Heart left ventricle (tissue), 16 donors: ENCODE measurements around the gene TTC23L. TPM values are rescaled to one million over a fixed set of nuclear protein-coding genes. Genes with fewer than 3 reads are reported as not detected.

Experiments
- ATAC-seq, 4 donors: fragments of 200-7000 bp; cut with Tn5 transposase; one replicate each; pipeline ENCODE4 v1.9.1; 2020 to 2022; ENCODE audit warnings: moderate library complexity in 4 of 4, mild to moderate bottlenecking in 3 of 4, moderate number of reproducible peaks in 1 of 4
- DNase-seq, 5 donors: peaks; one replicate each; pipeline ENCODE4 v3.0.0-alpha.2; 2020
- H3K27ac ChIP-seq, 12 donors: fragments of 200-600 bp; sonication (generic) in 4 of 12; one replicate each; pipeline versions ENCODE4 v1.5.0 to v1.8.0; 2016 to 2022; ENCODE audit warnings: mild to moderate bottlenecking in 2 of 12
- H3K27me3 ChIP-seq, 9 donors: fragments of 200-600 bp; sonication (generic) in 2 of 9; one replicate each; pipeline versions ENCODE4 v1.5.1 to v1.8.0; 2016 to 2022; ENCODE audit warnings: mild to moderate bottlenecking in 3 of 9
- H3K36me3 ChIP-seq, 9 donors: fragments of 200-600 bp; sonication (generic) in 2 of 9; one replicate each; pipeline versions ENCODE4 v1.5.0 to v1.8.0; 2018 to 2022; ENCODE audit warnings: mild to moderate bottlenecking in 2 of 9
- H3K4me1 ChIP-seq, 12 donors: fragments of 200-600 bp; sonication (generic) in 4 of 12; one replicate each; pipeline versions ENCODE4 v1.5.0 to v1.8.0; 2016 to 2022; ENCODE audit warnings: mild to moderate bottlenecking in 3 of 12
- H3K4me3 ChIP-seq, 12 donors: fragments of 200-600 bp; sonication (generic) in 4 of 12; one replicate each; pipeline versions ENCODE4 v1.5.0 to v1.8.0; 2017 to 2022; ENCODE audit warnings: mild to moderate bottlenecking in 9 of 12, moderate library complexity in 4 of 12
- H3K9me3 ChIP-seq, 12 donors: fragments of 200-600 bp; sonication (generic) in 4 of 12; one replicate each; pipeline versions ENCODE4 v1.5.0 to v1.8.0; 2016 to 2022; ENCODE audit warnings: mild to moderate bottlenecking in 1 of 12
- CTCF ChIP-seq, 12 donors: fragments of 200-600 bp; sonication (generic) in 4 of 12; IDR thresholded peaks; one replicate each; pipeline versions ENCODE4 v1.5.0 to v1.8.0; 2018 to 2022; ENCODE audit warnings: antibody characterized with exemption in 12 of 12, mild to moderate bottlenecking in 5 of 12
- POLR2A ChIP-seq, 2 donors: fragments of 450-650 bp; IDR thresholded peaks; one replicate each; pipeline ENCODE4 v1.6.1; 2017; ENCODE audit warnings: antibody characterized with exemption in 2 of 2, mild to moderate bottlenecking in 2 of 2, moderate library complexity in 2 of 2
- WGBS, 4 donors: extraction: QIAGEN DNeasy Blood & Tissue Kit in 2 of 4; methylation state at CpG; one replicate each; pipeline versions ENCODE4 v1.1.5 to v1.1.7; 2013 to 2018; 5-methylcytosine and 5-hydroxymethylcytosine counted together
- intact Hi-C, 10 donors: fragments of 100-400 bp; cut with DNase I; formaldehyde crosslinking; loops; one replicate each; pipeline versions ENCODE4 v1.11.1 to v1.14.2; 2022
- polyA plus RNA-seq, 2 donors: library from polyadenylated mRNA; stranded (reverse); fragments of 200-250 nt; gene quantifications; one replicate each; pipeline ENCODE4 v1.2.3, GENCODE V29; 2013
- total RNA-seq, 9 donors: library from RNA; depleted of rRNA in 2 of 9; stranded (reverse); fragments of >200 nt in 2 of 9; fragmentation: NEBNext Ultra II Directional in 3 of 9; extraction: Animal tissue kit (Norgen Biotek cat#: 25700) in 3 of 9; gene quantifications; one replicate each; pipeline versions ENCODE4 v1.1.0 to v1.2.4, GENCODE V29; 2016 to 2023
- donor health status: ischemic (EF 13 %, LVEDD 7.1; RV severe dilation, severe dysfunction).
- donor health status: healthy with polysubstance abuse.
- donor health status: DM: no; HTN: yes; CAD: no.
- donor health status: DM: no; HTN: no; CAD: no.
- donor health status: ischemic (EF 25% LVEDD 6.9; RV normal size, moderate dysfunction).
- donor health status: ischemic (EF 25% LVEDD 5.7; RV mildly dilated, moderate dysfunction).
- donor health status: healthy.
- donor health status: DM: yes; HTN: yes; CAD: no.
- donor health status: ischemic (EF 35%, LVEDD 5.7; RV mildly dilated, moderate dysfunction).
- donor health status: nonischemic (EF 11% LVEDD 7.7; RV severe dilation, severe dysfunction).
- donor health status: DM: yes; HTN: yes; CAD: no.
- donor health status: PGD.
- donor health status: ischemic (EF 29% LVEDD 5.4; RV normal size, mild dysfunction).
- donor health status: nonischemic (EF 23%, LVEDD 6.1; RV moderate dilation, normal function).

Gene TTC23L
- total and polyA plus RNA-seq, 11 donors, result 0.06 to 0.69 TPM; not detected in 9

DNA sequence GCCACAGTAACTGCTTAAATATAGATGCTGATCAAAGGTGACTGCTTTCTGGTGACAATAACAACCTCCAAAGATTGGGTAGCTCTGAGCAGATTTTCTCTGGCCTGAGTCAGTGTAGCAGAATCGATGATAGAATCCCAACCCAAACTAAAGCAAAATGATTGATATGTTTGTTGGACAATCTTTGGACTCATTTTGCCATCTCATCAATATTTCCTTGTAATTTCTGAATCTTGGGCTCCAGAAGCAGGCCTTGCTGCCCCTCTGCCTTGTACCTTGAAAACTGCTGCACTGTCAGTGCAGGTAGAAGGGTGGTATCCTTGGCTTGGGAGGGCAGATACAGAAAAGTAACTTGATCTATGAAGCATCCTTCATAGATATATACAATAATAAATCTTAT, 18.9 kb downstream of the TTC23L start:
- TF ChIP-seq POLR2A (IDR thresholded peaks at IDR 0.05) (no peak), CTCF (IDR thresholded peaks at IDR 0.05) (no peak)
- H3K9me3 ChIP-seq, result no peaks in the 10 kb centered on the region
- peaks cover 0 to under 1% (median 0%) of the 10 kb centered on the region in 12 donors for H3K4me1 ChIP-seq
- H3K36me3 ChIP-seq, result no peaks in the 10 kb centered on the region
- DNase-seq, result no peak
- intact Hi-C loops, result no loop called here
- H3K4me3 ChIP-seq, result no peak overlapping the region
- ATAC-seq, result no peak
- no peak overlapping the region for H3K27ac ChIP-seq
- WGBS, 4 donors, result 89 to 99% (median 94%) methylated on average over 1 of the region's 1 CpG
- no peaks in the 10 kb centered on the region for H3K27me3 ChIP-seq

- no peaks in the 10 kb centered on the region for H3K9me3 ChIP-seq
- no peak overlapping the region for H3K4me3 ChIP-seq
- DNase-seq (no peak), ATAC-seq (no peak)
- no peaks in the 10 kb centered on the region for H3K36me3 ChIP-seq
- no peak overlapping the region for H3K27ac ChIP-seq
- peaks cover 0 to 9% (median 0%) of the 10 kb centered on the region in 12 donors for H3K4me1 ChIP-seq
- intact Hi-C loops, result no loop called here
- no peak for TF ChIP-seq POLR2A (IDR thresholded peaks at IDR 0.05)
- TF ChIP-seq CTCF (IDR thresholded peaks at IDR 0.05), result no peak
- H3K27me3 ChIP-seq, result no peaks in the 10 kb centered on the region
- 62 to 87% (median 68%) methylated on average over 2 of the region's 2 CpGs for WGBS, 4 donors
Observed at GRCh38 chr5:34858790-34859189, 19.8 kb downstream of the TTC23L start.

- H3K4me1 ChIP-seq, result peaks cover 0 to 11% (median 0%) of the 10 kb centered on the region in 12 donors
- H3K27ac ChIP-seq, result no peak overlapping the region
- H3K27me3 ChIP-seq, result no peaks in the 10 kb centered on the region
- TF ChIP-seq POLR2A (IDR thresholded peaks at IDR 0.05), result no peak
- TF ChIP-seq CTCF (IDR thresholded peaks at IDR 0.05), result no peak
- WGBS, 4 donors, result 65 to 95% (median 78%) methylated on average over 5 of the region's 5 CpGs
- no peak overlapping the region for H3K4me3 ChIP-seq
- no peaks in the 10 kb centered on the region for H3K36me3 ChIP-seq
- ATAC-seq (no peak), DNase-seq (no peak)
- intact Hi-C loops, result no loop called here
- H3K9me3 ChIP-seq, result no peaks in the 10 kb centered on the region
Observed at GRCh38 chr5:34859253-34859652, 20.3 kb downstream of the TTC23L start.

DNA sequence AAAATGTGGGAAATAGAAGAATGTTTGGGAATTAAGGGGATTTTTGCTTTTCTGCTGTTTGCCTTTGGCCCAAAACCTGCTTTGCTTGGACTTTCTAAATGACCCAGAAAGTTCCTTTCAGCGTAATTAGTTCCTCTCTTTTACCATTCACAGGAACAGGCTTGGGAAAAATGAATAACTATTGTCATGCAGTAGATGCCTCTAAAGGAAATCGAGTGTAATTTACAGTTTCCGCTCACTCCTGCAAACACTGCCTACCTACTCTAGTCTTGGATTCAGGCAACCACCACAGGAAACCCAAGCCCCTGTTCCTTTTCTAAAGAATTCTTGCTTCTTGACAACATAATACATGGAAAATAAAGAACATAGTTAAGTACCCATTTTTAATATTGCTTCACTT, 25.0 kb downstream of the TTC23L start:
- ATAC-seq (no peak), DNase-seq (no peak)
- TF ChIP-seq POLR2A (IDR thresholded peaks at IDR 0.05) (no peak), CTCF (IDR thresholded peaks at IDR 0.05) (no peak)
- no peak overlapping the region for H3K27ac ChIP-seq
- H3K4me3 ChIP-seq, result no peak overlapping the region
- no peaks in the 10 kb centered on the region for H3K36me3 ChIP-seq
- no peaks in the 10 kb centered on the region for H3K27me3 ChIP-seq
- intact Hi-C loops, result no loop called here
- H3K9me3 ChIP-seq, result no peaks in the 10 kb centered on the region
- H3K4me1 ChIP-seq, result peaks cover 0 to 11% (median 0%) of the 10 kb centered on the region in 12 donors
- 46 to 62% (median 55%) methylated on average over 3 of the region's 3 CpGs for WGBS, 4 donors
